OCI-LY7 (cell line): ENCODE data around the gene ADAM15.

Experiments
- EZH2phosphoT487 ChIP-seq: fragments of 200-600 bp; sonication (generic); IDR thresholded peaks from 2 replicates; pipeline ENCODE4 v1.6.1; 2018; ENCODE audit warnings: low read depth, borderline replicate concordance, mild to moderate bottlenecking, mixed run types, antibody characterized with exemption, low read length, moderate library complexity, mixed read lengths
- TF ChIP-seq, protein P1 (sequence below): fragments of 200-600 bp; sonication (generic); conservative IDR thresholded peaks from 2 replicates; pipeline ENCODE4 v1.5.1; 2014; ENCODE audit warnings: mild to moderate bottlenecking, antibody characterized with exemption, low read length, moderate library complexity, mixed read lengths

GRCh38 chr1:155057788-155058211 lies 6.7 kb downstream of the ADAM15 start:
- TF ChIP-seq, protein P1, sequence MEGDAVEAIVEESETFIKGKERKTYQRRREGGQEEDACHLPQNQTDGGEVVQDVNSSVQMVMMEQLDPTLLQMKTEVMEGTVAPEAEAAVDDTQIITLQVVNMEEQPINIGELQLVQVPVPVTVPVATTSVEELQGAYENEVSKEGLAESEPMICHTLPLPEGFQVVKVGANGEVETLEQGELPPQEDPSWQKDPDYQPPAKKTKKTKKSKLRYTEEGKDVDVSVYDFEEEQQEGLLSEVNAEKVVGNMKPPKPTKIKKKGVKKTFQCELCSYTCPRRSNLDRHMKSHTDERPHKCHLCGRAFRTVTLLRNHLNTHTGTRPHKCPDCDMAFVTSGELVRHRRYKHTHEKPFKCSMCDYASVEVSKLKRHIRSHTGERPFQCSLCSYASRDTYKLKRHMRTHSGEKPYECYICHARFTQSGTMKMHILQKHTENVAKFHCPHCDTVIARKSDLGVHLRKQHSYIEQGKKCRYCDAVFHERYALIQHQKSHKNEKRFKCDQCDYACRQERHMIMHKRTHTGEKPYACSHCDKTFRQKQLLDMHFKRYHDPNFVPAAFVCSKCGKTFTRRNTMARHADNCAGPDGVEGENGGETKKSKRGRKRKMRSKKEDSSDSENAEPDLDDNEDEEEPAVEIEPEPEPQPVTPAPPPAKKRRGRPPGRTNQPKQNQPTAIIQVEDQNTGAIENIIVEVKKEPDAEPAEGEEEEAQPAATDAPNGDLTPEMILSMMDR: no peak; the same call in 1 of the 2 replicates
- TF ChIP-seq EZH2phosphoT487: no peak
